K562 (cell line): Measurements from ENCODE around the gene ARHGAP25. TPM values are rescaled to one million over a fixed set of nuclear protein-coding genes. Genes with fewer than 3 reads are reported as not detected.

Source experiments
- CBFA2T3 ChIP-seq: fragments of 450-650 bp; IDR thresholded peaks from 2 replicates; pipeline ENCODE4 v1.6.1; 2017
- EZH2 ChIP-seq: IDR thresholded peaks from 2 replicates; pipeline ENCODE4 v1.6.1; 2012; ENCODE audit warnings: low read depth, mild to moderate bottlenecking, inconsistent platforms, low read length, borderline replicate concordance
- MBD2 ChIP-seq: sonication (generic); IDR thresholded peaks from 2 replicates; pipeline ENCODE4 v1.6.1; 2016; ENCODE audit warnings: low read depth, borderline replicate concordance
- MEIS2 ChIP-seq: fragments of 450-650 bp; IDR thresholded peaks from 2 replicates; pipeline ENCODE4 v1.6.1; 2014; ENCODE audit warnings: mild to moderate bottlenecking; ENCODE audit not compliant: partially characterized antibody
- SMARCE1 ChIP-seq: fragments of 450-650 bp; IDR thresholded peaks from 2 replicates; pipeline ENCODE4 v1.7.1; 2016; ENCODE audit warnings: mild to moderate bottlenecking
- TCF3 ChIP-seq: sonication (generic); formaldehyde crosslinking; IDR thresholded peaks from 2 replicates; pipeline ENCODE4 v1.4.0; 2020; ENCODE audit warnings: mild to moderate bottlenecking, missing genetic modification reagents
- ZNF175 ChIP-seq: fragments of 200-800 bp; sonication (Bioruptor generic); IDR thresholded peaks from 2 replicates; pipeline ENCODE4 v1.6.1; 2016; ENCODE audit warnings: low read depth, mild to moderate bottlenecking, missing genetic modification characterization, missing compliant biosample characterization
- ZNF311 ChIP-seq: fragments of 250-450 bp; sonication (Bioruptor Pico); IDR thresholded peaks from 2 replicates; pipeline ENCODE4 v1.4.0; 2020; ENCODE audit warnings: mild to moderate bottlenecking, moderate library complexity
- polyA plus RNA-seq, 8 experiments: library from polyadenylated mRNA; depleted of rRNA in 4 of 8; stranded (reverse) in 5 of 8; unstranded in 3 of 8; fragments of >200 nt; fragmentation: Nextera tagmentation in 2 of 8; fragmentation: Illumina TruSeq in 1 of 8; extraction: Ambion mirVana in 2 of 8; extraction: Trizol in 1 of 8; gene quantifications; 2 replicates each; pipeline versions ENCODE4 v1.2.1 to v1.2.3, GENCODE V29; 2011 to 2014; ENCODE audit warnings: inconsistent platforms in 1 of 8, missing spikeins in 1 of 8
- total RNA-seq, 7 experiments: library from RNA; depleted of rRNA in 6 of 7; stranded (reverse); fragments of >200 nt in 6 of 7; fragmentation: Illumina TruSeq in 2 of 7; extraction: Trizol in 2 of 7; gene quantifications; 2 replicates each; pipeline versions ENCODE4 v1.2.1 to v1.2.3, GENCODE V29; 2011 to 2021; ENCODE audit warnings: low replicate concordance in 1 of 7
- TF ChIP-seq, protein P1 (sequence below): fragments of 450-650 bp; IDR thresholded peaks from 2 replicates; pipeline ENCODE4 v1.6.1; 2016; ENCODE audit warnings: low read depth, mild to moderate bottlenecking, moderate library complexity
- TF ChIP-seq, protein P2 (sequence below): fragments of 450-650 bp; IDR thresholded peaks from 2 replicates; pipeline ENCODE4 v1.6.1; 2016
- TF ChIP-seq, protein P3 (sequence below): sonication (generic); formaldehyde crosslinking; IDR thresholded peaks from 2 replicates; pipeline ENCODE4 v1.8.1; 2023; ENCODE audit warnings: mild to moderate bottlenecking, missing genetic modification reagents
- TF ChIP-seq, protein P4 (sequence below): fragments of 250-450 bp; sonication (Bioruptor Pico); IDR thresholded peaks from 2 replicates; pipeline ENCODE4 v1.8.0; 2022; ENCODE audit warnings: moderate library complexity, mild to moderate bottlenecking, inconsistent platforms
- TF ChIP-seq, protein P5 (sequence below): fragments of 450-650 bp; formaldehyde crosslinking; IDR thresholded peaks from 2 replicates; pipeline ENCODE4 v1.4.0; 2020; ENCODE audit warnings: mild to moderate bottlenecking, mixed read lengths
- TF ChIP-seq, protein P6 (sequence below): sonication (generic); formaldehyde crosslinking; IDR thresholded peaks from 2 replicates; pipeline ENCODE4 v1.9.0; 2022; ENCODE audit warnings: mild to moderate bottlenecking, missing genetic modification reagents
- TF ChIP-seq, protein P7 (sequence below), 2 experiments: fragments of 200-800 bp in 1 of 2; sonication (Bioruptor generic) in 1 of 2; sonication (generic) in 1 of 2; formaldehyde crosslinking in 1 of 2; IDR thresholded peaks in 1 of 2; conservative IDR thresholded peaks in 1 of 2; 2 replicates each; pipeline versions ENCODE4 v1.5.0 to v1.6.1; 2016 to 2020; ENCODE audit warnings: missing compliant biosample characterization in 1 of 2, missing genetic modification characterization in 1 of 2, missing genetic modification reagents in 1 of 2
- TF ChIP-seq, protein P8 (sequence below): IDR thresholded peaks from 2 replicates; pipeline ENCODE4 v1.6.1; 2014; ENCODE audit warnings: antibody characterized with exemption

ARHGAP25 gene
- total and polyA plus RNA-seq, 9 of the 15 experiments (the other 6 are each of a cell fraction or from before 2014, with no cell fraction given), result 4.9 to 14.8 (median 10.7) TPM

DNA sequence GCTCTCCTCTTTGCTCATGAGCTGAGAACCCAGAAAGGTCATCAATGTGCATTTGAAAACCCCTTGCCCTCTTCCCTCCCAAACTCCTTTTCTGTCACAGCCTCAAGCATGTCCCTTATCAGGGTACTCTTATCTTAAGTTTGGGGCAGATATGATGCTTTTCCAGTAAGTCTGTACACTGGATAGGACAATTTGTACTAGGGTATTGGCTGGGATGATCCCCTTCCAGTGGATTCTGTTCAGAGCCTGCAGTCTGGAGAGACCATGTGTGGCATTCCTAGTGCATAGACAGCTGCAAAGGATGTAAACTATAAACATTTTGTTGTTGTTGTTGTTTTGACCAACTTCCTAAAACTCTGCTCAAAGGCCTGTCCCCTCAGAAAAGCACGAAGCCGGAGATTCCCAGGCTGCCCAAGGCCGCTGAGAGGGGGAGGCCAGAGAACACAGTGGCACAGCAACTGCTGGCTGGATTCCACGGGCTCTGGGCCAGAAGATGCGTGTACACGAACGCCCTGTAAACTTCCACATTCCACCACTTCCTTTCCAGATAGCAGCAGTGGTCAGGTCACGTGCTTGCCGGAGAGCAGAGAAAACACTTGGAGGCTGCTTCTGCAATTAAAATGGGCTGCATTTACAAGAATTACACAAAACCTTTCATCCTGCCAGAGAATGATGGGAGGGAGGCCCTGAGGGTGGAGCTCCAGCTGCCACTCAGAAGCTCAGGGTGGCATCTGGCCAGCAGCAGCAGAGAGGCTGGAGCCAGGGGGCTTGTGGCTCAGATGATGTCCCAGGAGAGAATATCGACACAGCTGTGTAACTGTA is 94.5 kb downstream of the ARHGAP25 start (continued):
- TF ChIP-seq, protein P1, sequence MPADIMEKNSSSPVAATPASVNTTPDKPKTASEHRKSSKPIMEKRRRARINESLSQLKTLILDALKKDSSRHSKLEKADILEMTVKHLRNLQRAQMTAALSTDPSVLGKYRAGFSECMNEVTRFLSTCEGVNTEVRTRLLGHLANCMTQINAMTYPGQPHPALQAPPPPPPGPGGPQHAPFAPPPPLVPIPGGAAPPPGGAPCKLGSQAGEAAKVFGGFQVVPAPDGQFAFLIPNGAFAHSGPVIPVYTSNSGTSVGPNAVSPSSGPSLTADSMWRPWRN, result peak; percentile 59
- TF ChIP-seq, protein P2, sequence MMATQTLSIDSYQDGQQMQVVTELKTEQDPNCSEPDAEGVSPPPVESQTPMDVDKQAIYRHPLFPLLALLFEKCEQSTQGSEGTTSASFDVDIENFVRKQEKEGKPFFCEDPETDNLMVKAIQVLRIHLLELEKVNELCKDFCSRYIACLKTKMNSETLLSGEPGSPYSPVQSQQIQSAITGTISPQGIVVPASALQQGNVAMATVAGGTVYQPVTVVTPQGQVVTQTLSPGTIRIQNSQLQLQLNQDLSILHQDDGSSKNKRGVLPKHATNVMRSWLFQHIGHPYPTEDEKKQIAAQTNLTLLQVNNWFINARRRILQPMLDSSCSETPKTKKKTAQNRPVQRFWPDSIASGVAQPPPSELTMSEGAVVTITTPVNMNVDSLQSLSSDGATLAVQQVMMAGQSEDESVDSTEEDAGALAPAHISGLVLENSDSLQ, result peak; percentile 92
- TF ChIP-seq, protein P3, sequence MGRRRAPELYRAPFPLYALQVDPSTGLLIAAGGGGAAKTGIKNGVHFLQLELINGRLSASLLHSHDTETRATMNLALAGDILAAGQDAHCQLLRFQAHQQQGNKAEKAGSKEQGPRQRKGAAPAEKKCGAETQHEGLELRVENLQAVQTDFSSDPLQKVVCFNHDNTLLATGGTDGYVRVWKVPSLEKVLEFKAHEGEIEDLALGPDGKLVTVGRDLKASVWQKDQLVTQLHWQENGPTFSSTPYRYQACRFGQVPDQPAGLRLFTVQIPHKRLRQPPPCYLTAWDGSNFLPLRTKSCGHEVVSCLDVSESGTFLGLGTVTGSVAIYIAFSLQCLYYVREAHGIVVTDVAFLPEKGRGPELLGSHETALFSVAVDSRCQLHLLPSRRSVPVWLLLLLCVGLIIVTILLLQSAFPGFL (CRISPR knock-in tag), result no peak
- TF ChIP-seq, protein P4, sequence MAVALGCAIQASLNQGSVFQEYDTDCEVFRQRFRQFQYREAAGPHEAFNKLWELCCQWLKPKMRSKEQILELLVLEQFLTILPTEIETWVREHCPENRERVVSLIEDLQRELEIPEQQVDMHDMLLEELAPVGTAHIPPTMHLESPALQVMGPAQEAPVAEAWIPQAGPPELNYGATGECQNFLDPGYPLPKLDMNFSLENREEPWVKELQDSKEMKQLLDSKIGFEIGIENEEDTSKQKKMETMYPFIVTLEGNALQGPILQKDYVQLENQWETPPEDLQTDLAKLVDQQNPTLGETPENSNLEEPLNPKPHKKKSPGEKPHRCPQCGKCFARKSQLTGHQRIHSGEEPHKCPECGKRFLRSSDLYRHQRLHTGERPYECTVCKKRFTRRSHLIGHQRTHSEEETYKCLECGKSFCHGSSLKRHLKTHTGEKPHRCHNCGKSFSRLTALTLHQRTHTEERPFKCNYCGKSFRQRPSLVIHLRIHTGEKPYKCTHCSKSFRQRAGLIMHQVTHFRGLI (CRISPR knock-in tag), result no peak
- TF ChIP-seq, protein P5, sequence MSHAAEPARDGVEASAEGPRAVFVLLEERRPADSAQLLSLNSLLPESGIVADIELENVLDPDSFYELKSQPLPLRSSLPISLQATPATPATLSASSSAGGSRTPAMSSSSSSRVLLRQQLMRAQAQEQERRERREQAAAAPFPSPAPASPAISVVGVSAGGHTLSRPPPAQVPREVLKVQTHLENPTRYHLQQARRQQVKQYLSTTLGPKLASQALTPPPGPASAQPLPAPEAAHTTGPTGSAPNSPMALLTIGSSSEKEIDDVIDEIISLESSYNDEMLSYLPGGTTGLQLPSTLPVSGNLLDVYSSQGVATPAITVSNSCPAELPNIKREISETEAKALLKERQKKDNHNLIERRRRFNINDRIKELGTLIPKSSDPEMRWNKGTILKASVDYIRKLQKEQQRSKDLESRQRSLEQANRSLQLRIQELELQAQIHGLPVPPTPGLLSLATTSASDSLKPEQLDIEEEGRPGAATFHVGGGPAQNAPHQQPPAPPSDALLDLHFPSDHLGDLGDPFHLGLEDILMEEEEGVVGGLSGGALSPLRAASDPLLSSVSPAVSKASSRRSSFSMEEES (CRISPR knock-in tag), result peak; percentile 98
- no peak for TF ChIP-seq EZH2
- peak; percentile 84 for TF ChIP-seq ZNF175
- no peak for TF ChIP-seq ZNF311 (CRISPR knock-in tag)
- TF ChIP-seq CBFA2T3, result peak; percentile 54
- no peak for TF ChIP-seq MEIS2
- peak; percentile 49; the same call in 1 of the 2 replicates for TF ChIP-seq TCF3 (CRISPR knock-in tag)
- TF ChIP-seq MBD2, result 0 out of 2 replicates have a peak, but pooled peaks have one; percentile 27
- TF ChIP-seq, protein P6, sequence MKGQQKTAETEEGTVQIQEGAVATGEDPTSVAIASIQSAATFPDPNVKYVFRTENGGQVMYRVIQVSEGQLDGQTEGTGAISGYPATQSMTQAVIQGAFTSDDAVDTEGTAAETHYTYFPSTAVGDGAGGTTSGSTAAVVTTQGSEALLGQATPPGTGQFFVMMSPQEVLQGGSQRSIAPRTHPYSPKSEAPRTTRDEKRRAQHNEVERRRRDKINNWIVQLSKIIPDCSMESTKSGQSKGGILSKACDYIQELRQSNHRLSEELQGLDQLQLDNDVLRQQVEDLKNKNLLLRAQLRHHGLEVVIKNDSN (CRISPR knock-in tag), result peak; percentile 92
- peak; percentile 80; the same call in 1 of the 2 replicates for TF ChIP-seq SMARCE1
- TF ChIP-seq, protein P7, sequence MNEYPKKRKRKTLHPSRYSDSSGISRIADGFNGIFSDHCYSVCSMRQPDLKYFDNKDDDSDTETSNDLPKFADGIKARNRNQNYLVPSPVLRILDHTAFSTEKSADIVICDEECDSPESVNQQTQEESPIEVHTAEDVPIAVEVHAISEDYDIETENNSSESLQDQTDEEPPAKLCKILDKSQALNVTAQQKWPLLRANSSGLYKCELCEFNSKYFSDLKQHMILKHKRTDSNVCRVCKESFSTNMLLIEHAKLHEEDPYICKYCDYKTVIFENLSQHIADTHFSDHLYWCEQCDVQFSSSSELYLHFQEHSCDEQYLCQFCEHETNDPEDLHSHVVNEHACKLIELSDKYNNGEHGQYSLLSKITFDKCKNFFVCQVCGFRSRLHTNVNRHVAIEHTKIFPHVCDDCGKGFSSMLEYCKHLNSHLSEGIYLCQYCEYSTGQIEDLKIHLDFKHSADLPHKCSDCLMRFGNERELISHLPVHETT (CRISPR knock-in tag; conservative IDR thresholded peaks at IDR 0.05 in 1 of 2, IDR thresholded peaks at IDR 0.05 in 1 of 2), result peak in 1 of 2 experiments; percentile 48; a peak in 1 of 4 replicates
- TF ChIP-seq, protein P8, sequence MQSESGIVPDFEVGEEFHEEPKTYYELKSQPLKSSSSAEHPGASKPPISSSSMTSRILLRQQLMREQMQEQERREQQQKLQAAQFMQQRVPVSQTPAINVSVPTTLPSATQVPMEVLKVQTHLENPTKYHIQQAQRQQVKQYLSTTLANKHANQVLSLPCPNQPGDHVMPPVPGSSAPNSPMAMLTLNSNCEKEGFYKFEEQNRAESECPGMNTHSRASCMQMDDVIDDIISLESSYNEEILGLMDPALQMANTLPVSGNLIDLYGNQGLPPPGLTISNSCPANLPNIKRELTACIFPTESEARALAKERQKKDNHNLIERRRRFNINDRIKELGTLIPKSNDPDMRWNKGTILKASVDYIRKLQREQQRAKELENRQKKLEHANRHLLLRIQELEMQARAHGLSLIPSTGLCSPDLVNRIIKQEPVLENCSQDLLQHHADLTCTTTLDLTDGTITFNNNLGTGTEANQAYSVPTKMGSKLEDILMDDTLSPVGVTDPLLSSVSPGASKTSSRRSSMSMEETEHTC, result peak; percentile 57; the same call in 1 of the 2 replicates
